Thyroid gland (tissue), 4 donors: ENCODE data around the gene MAST4.

Source experiments
- POLR2A ChIP-seq, 2 donors: fragments of 450-650 bp; IDR thresholded peaks; one replicate each; pipeline ENCODE4 v1.6.1; 2017; ENCODE audit warnings: antibody characterized with exemption in 2 of 2, mild to moderate bottlenecking in 2 of 2, moderate library complexity in 1 of 2
- TF ChIP-seq, protein P1 (sequence below), 6 experiments: fragments of 200-600 bp in 3 of 6; fragments of 450-650 bp in 3 of 6; sonication (generic) in 3 of 6; IDR thresholded peaks; one replicate each; pipeline ENCODE4 v1.5.1; 2016 to 2019; ENCODE audit warnings: antibody characterized with exemption in 6 of 6, mild to moderate bottlenecking in 2 of 6, inconsistent platforms in 1 of 6, moderate library complexity in 1 of 6

DNA sequence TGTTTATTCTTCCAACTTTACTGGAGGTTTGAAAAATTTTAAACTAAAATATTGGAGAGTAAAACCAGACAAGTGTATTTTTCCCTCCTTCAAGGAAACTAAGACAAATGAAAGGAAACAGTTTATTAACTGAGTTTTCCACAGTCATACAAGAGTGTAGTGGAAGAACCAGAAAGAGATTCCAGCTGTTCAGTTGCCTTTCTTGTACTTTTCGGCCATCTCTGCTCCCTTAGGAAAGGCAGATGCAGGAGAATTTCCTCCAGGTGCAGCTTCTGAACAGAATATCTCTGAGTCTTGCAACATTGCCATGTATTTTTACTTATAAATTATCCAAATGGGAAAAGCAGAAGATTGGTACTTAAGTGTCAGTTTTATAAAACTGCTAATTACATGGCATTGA is 217.1 kb downstream of the MAST4 start:
- TF ChIP-seq, protein P1, sequence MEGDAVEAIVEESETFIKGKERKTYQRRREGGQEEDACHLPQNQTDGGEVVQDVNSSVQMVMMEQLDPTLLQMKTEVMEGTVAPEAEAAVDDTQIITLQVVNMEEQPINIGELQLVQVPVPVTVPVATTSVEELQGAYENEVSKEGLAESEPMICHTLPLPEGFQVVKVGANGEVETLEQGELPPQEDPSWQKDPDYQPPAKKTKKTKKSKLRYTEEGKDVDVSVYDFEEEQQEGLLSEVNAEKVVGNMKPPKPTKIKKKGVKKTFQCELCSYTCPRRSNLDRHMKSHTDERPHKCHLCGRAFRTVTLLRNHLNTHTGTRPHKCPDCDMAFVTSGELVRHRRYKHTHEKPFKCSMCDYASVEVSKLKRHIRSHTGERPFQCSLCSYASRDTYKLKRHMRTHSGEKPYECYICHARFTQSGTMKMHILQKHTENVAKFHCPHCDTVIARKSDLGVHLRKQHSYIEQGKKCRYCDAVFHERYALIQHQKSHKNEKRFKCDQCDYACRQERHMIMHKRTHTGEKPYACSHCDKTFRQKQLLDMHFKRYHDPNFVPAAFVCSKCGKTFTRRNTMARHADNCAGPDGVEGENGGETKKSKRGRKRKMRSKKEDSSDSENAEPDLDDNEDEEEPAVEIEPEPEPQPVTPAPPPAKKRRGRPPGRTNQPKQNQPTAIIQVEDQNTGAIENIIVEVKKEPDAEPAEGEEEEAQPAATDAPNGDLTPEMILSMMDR (IDR thresholded peaks at IDR 0.05): no peak
- TF ChIP-seq POLR2A (IDR thresholded peaks at IDR 0.05): no peak
